ENCODE results near the gene SLX9.

SLX9 gene

GRCh38 chr21:44939532-44940115 lies at the start of gene SLX9:
SLX9 (plus strand) TSS chr21:44940029; CDS start chr21:44940058, 29 bp downstream.
- Histone ChIP-seq H3K36me3 (ENCODE audit: insufficient read depth, insufficient read length, low read length) (peaks cover 52% of the 10 kb centered on the region), H3K4me3 (ENCODE audit: insufficient read length, low read depth) (peak within 1 kb of the TSS; percentile 91)
- peak; percentile 89 for DNase-seq (ENCODE audit: low read depth, low spot score)

GRCh38 chr21:44890338-44890931 lies 49.4 kb upstream of the SLX9 start:
- Histone ChIP-seq H3K9me3 (ENCODE audit: insufficient read depth, low read length) (no peaks in the 10 kb centered on the region), H3K27me3 (ENCODE audit: insufficient read depth, insufficient read length) (peaks cover 16% of the 10 kb centered on the region), H3K36me3 (ENCODE audit: insufficient read depth, insufficient read length, low read length) (no peaks in the 10 kb centered on the region), H3K4me1 (ENCODE audit: insufficient read depth, insufficient read length) (peaks cover 8% of the 10 kb centered on the region), H3K9ac (ENCODE audit: insufficient read length, low read depth) (no peak overlapping the region), H3K4me3 (ENCODE audit: insufficient read length, low read depth) (no peak overlapping the region)
- no peak for DNase-seq (ENCODE audit: low read depth, low spot score)
- TF ChIP-seq YY1 (IDR thresholded peaks at IDR 0.05; ENCODE audit: insufficient read depth, insufficient read length) (no peak), SUZ12 (IDR thresholded peaks at IDR 0.05; ENCODE audit: extremely low read depth, insufficient read depth, insufficient read length) (no peak), ZNF274 (IDR thresholded peaks at IDR 0.05; ENCODE audit: low read depth, low read length) (no peak)

More at GRCh38 chr21:44939532-44940115, at the start of gene SLX9:
- Histone ChIP-seq H3K9ac (ENCODE audit: insufficient read length, low read depth) (peak within 1 kb of the TSS; percentile 99), H3K27me3 (ENCODE audit: insufficient read depth, insufficient read length) (no peaks in the 10 kb centered on the region), H3K9me3 (ENCODE audit: insufficient read depth, low read length) (no peaks in the 10 kb centered on the region), H3K4me1 (ENCODE audit: insufficient read depth, insufficient read length) (peaks cover 5% of the 10 kb centered on the region)
- TF ChIP-seq YY1 (IDR thresholded peaks at IDR 0.05; ENCODE audit: insufficient read depth, insufficient read length) (peak; percentile 9), SUZ12 (IDR thresholded peaks at IDR 0.05; ENCODE audit: extremely low read depth, insufficient read depth, insufficient read length) (no peak), ZNF274 (IDR thresholded peaks at IDR 0.05; ENCODE audit: low read depth, low read length) (no peak)

GRCh38 chr21:44890961-44891541 lies 48.8 kb upstream of the SLX9 start:
- TF ChIP-seq SUZ12 (IDR thresholded peaks at IDR 0.05; ENCODE audit: extremely low read depth, insufficient read depth, insufficient read length) (no peak), YY1 (IDR thresholded peaks at IDR 0.05; ENCODE audit: insufficient read depth, insufficient read length) (no peak), ZNF274 (IDR thresholded peaks at IDR 0.05; ENCODE audit: low read depth, low read length) (no peak)
- Histone ChIP-seq H3K4me3 (ENCODE audit: insufficient read length, low read depth) (no peak overlapping the region), H3K9ac (ENCODE audit: insufficient read length, low read depth) (no peak overlapping the region), H3K27me3 (ENCODE audit: insufficient read depth, insufficient read length) (peaks cover 16% of the 10 kb centered on the region), H3K4me1 (ENCODE audit: insufficient read depth, insufficient read length) (peaks cover 8% of the 10 kb centered on the region), H3K9me3 (ENCODE audit: insufficient read depth, low read length) (no peaks in the 10 kb centered on the region), H3K36me3 (ENCODE audit: insufficient read depth, insufficient read length, low read length) (no peaks in the 10 kb centered on the region)
- DNase-seq (ENCODE audit: low read depth, low spot score): no peak

- Histone ChIP-seq H3K4me3 (ENCODE audit: insufficient read length, low read depth) (no peak overlapping the region), H3K9me3 (ENCODE audit: insufficient read depth, low read length) (no peaks in the 10 kb centered on the region), H3K9ac (ENCODE audit: insufficient read length, low read depth) (peak overlapping the region; percentile 34), H3K36me3 (ENCODE audit: insufficient read depth, insufficient read length, low read length) (no peaks in the 10 kb centered on the region), H3K4me1 (ENCODE audit: insufficient read depth, insufficient read length) (peaks cover 10% of the 10 kb centered on the region), H3K27me3 (ENCODE audit: insufficient read depth, insufficient read length) (peaks cover 16% of the 10 kb centered on the region)
- TF ChIP-seq ZNF274 (IDR thresholded peaks at IDR 0.05; ENCODE audit: low read depth, low read length) (no peak), SUZ12 (IDR thresholded peaks at IDR 0.05; ENCODE audit: extremely low read depth, insufficient read depth, insufficient read length) (no peak), YY1 (IDR thresholded peaks at IDR 0.05; ENCODE audit: insufficient read depth, insufficient read length) (no peak)
- no peak for DNase-seq (ENCODE audit: low read depth, low spot score)
Measured at GRCh38 chr21:44891631-44892031, 48.2 kb upstream of the SLX9 start.

GRCh38 chr21:44892095-44892494 lies 47.7 kb upstream of the SLX9 start:
- no peaks in the 10 kb centered on the region for H3K9me3 ChIP-seq (ENCODE audit: insufficient read depth, low read length)
- H3K4me3 ChIP-seq (ENCODE audit: insufficient read length, low read depth): no peak overlapping the region
- H3K27me3 ChIP-seq (ENCODE audit: insufficient read depth, insufficient read length): peaks cover 16% of the 10 kb centered on the region
- DNase-seq (ENCODE audit: low read depth, low spot score): no peak
- H3K4me1 ChIP-seq (ENCODE audit: insufficient read depth, insufficient read length): peaks cover 14% of the 10 kb centered on the region
- H3K36me3 ChIP-seq (ENCODE audit: insufficient read depth, insufficient read length, low read length): no peaks in the 10 kb centered on the region
- H3K9ac ChIP-seq (ENCODE audit: insufficient read length, low read depth): peak overlapping the region; percentile 34
- TF ChIP-seq SUZ12 (IDR thresholded peaks at IDR 0.05; ENCODE audit: extremely low read depth, insufficient read depth, insufficient read length) (no peak), ZNF274 (IDR thresholded peaks at IDR 0.05; ENCODE audit: low read depth, low read length) (no peak), YY1 (IDR thresholded peaks at IDR 0.05; ENCODE audit: insufficient read depth, insufficient read length) (no peak)

GRCh38 chr21:44892536-44893277 lies 47.1 kb upstream of the SLX9 start:
- no peaks in the 10 kb centered on the region for H3K36me3 ChIP-seq (ENCODE audit: insufficient read depth, insufficient read length, low read length)
- no peak overlapping the region for H3K9ac ChIP-seq (ENCODE audit: insufficient read length, low read depth)
- no peak for TF ChIP-seq YY1 (IDR thresholded peaks at IDR 0.05; ENCODE audit: insufficient read depth, insufficient read length)
- no peak for TF ChIP-seq ZNF274 (IDR thresholded peaks at IDR 0.05; ENCODE audit: low read depth, low read length)
- no peak for TF ChIP-seq SUZ12 (IDR thresholded peaks at IDR 0.05; ENCODE audit: extremely low read depth, insufficient read depth, insufficient read length)
- H3K4me3 ChIP-seq (ENCODE audit: insufficient read length, low read depth): no peak overlapping the region
- peaks cover 16% of the 10 kb centered on the region for H3K27me3 ChIP-seq (ENCODE audit: insufficient read depth, insufficient read length)
- DNase-seq (ENCODE audit: low read depth, low spot score): no peak
- no peaks in the 10 kb centered on the region for H3K9me3 ChIP-seq (ENCODE audit: insufficient read depth, low read length)
- H3K4me1 ChIP-seq (ENCODE audit: insufficient read depth, insufficient read length): peaks cover 19% of the 10 kb centered on the region

- peaks cover 16% of the 10 kb centered on the region for H3K27me3 ChIP-seq (ENCODE audit: insufficient read depth, insufficient read length)
- peaks cover 24% of the 10 kb centered on the region for H3K4me1 ChIP-seq (ENCODE audit: insufficient read depth, insufficient read length)
- no peak overlapping the region for H3K4me3 ChIP-seq (ENCODE audit: insufficient read length, low read depth)
- no peaks in the 10 kb centered on the region for H3K9me3 ChIP-seq (ENCODE audit: insufficient read depth, low read length)
- TF ChIP-seq ZNF274 (IDR thresholded peaks at IDR 0.05; ENCODE audit: low read depth, low read length) (no peak), YY1 (IDR thresholded peaks at IDR 0.05; ENCODE audit: insufficient read depth, insufficient read length) (no peak), SUZ12 (IDR thresholded peaks at IDR 0.05; ENCODE audit: extremely low read depth, insufficient read depth, insufficient read length) (no peak)
- DNase-seq (ENCODE audit: low read depth, low spot score): no peak
- H3K36me3 ChIP-seq (ENCODE audit: insufficient read depth, insufficient read length, low read length): no peaks in the 10 kb centered on the region
- no peak overlapping the region for H3K9ac ChIP-seq (ENCODE audit: insufficient read length, low read depth)
Measured at GRCh38 chr21:44893278-44893556, 46.6 kb upstream of the SLX9 start.

Measured in NT2/D1 (cell line).